Spleen (tissue), 7 donors: ENCODE results near the gene MRO.

ENCODE experiments used
- CTCF ChIP-seq, 11 experiments: fragments of 200-600 bp in 7 of 11; fragments of 450-650 bp in 4 of 11; sonication (generic) in 4 of 11; IDR thresholded peaks in 8 of 11; conservative IDR thresholded peaks in 3 of 11; 1 replicate in 7 of 11; 2 replicates in 4 of 11; pipeline versions ENCODE4 v1.4.0 to v1.8.0; 2016 to 2021; ENCODE audit warnings: antibody characterized with exemption in 11 of 11, inconsistent platforms in 4 of 11, mild to moderate bottlenecking in 1 of 11
- POLR2A ChIP-seq, 3 donors: fragments of 450-650 bp; IDR thresholded peaks; one replicate each; pipeline ENCODE4 v1.5.1; 2017; ENCODE audit warnings: antibody characterized with exemption in 3 of 3, mild to moderate bottlenecking in 1 of 3
- donor health status: DM: no; HTN: no; CAD: no; lungs with moderate emphysema.
- donor health status: DM: no; HTN: no; CAD: no.
- donor health status: DM: no; HTN: no; CAD: no.

GRCh38 chr18:50751947-50752346 lies 67.9 kb downstream of the MRO start:
- TF ChIP-seq CTCF (IDR thresholded peaks at IDR 0.05 in 8 of 11, conservative IDR thresholded peaks at IDR 0.05 in 3 of 11) = no peak
- TF ChIP-seq POLR2A (IDR thresholded peaks at IDR 0.05) = no peak
